Activated naive CD8-positive, alpha-beta T cell treated with anti-CD3 and anti-CD28 coated beads, Interleukin-2, amount 10 ng/mL, durations not matched to agents 7 days and 5 days (primary cell): ENCODE results near the gene FUS. TPM values are rescaled to one million over a fixed set of nuclear protein-coding genes. Genes with fewer than 3 reads are reported as not detected.
"Not testable (repeated sequence)": the region's sequence is repeated elsewhere in the genome, so short reads cannot be mapped to it uniquely, and the experiment has no call there.

Experiments
- ATAC-seq: fragments of 150-1000 bp; cut with Tn5 transposase; one replicate; pipeline ENCODE4 v1.10.0; 2021; ENCODE audit warnings: low read depth, moderate library complexity
- POLR2A ChIA-PET: fragments of 350-600 bp; sonication (Branson Sonifier 250); formaldehyde crosslinking; loops from one replicate; lab custom pipeline; 2021; ENCODE audit warnings: antibody characterized with exemption; lab: Charles Lee
- DNase-seq: peaks from one replicate; pipeline ENCODE4 v3.0.0; 2021
- H3K27ac Mint-ChIP-seq: one replicate; pipeline ENCODE4 v1.8.0; 2022; ENCODE audit warnings: mild to moderate bottlenecking, mixed read lengths
- H3K27me3 Mint-ChIP-seq: one replicate; pipeline ENCODE4 v1.8.0; 2022; ENCODE audit warnings: mild to moderate bottlenecking, moderate library complexity, mixed read lengths
- H3K36me3 Mint-ChIP-seq: one replicate; pipeline ENCODE4 v1.8.0; 2021; ENCODE audit warnings: mild to moderate bottlenecking, mixed read lengths
- H3K4me1 Mint-ChIP-seq: one replicate; pipeline ENCODE4 v1.8.0; 2021; ENCODE audit warnings: mixed read lengths
- H3K4me3 Mint-ChIP-seq: one replicate; pipeline ENCODE4 v1.8.0; 2022; ENCODE audit warnings: mild to moderate bottlenecking, moderate library complexity, mixed read lengths
- H3K9me3 Mint-ChIP-seq: one replicate; pipeline ENCODE4 v1.8.0; 2021; ENCODE audit warnings: mixed read lengths
- total RNA-seq, 2 experiments: library from RNA; stranded (reverse); gene quantifications; one replicate each; pipeline ENCODE4 v1.2.3, GENCODE V29; 2021

FUS gene
- total RNA-seq, 2 experiments from 2014 or later: 540 to 618 TPM

GRCh38 chr16:31148896-31149295, 31.0 kb upstream of the FUS start:
- Mint-ChIP-seq H3K4me3 (no peak overlapping the region), H3K36me3 (no peaks in the 10 kb centered on the region), H3K27ac (no peak overlapping the region), H3K9me3 (no peaks in the 10 kb centered on the region), H3K4me1 (no peaks in the 10 kb centered on the region), H3K27me3 (peaks cover 6% of the 10 kb centered on the region)
- POLR2A ChIA-PET: no interaction called here
- no peak for ATAC-seq
- no peak for DNase-seq

GRCh38 chr16:31149332-31149731, 30.6 kb upstream of the FUS start:
- H3K27ac Mint-ChIP-seq: no peak overlapping the region
- H3K9me3 Mint-ChIP-seq: no peaks in the 10 kb centered on the region
- peaks cover 6% of the 10 kb centered on the region for H3K27me3 Mint-ChIP-seq
- no peak for DNase-seq
- no peak for ATAC-seq
- POLR2A ChIA-PET: no interaction called here
- no peaks in the 10 kb centered on the region for H3K4me1 Mint-ChIP-seq
- no peaks in the 10 kb centered on the region for H3K36me3 Mint-ChIP-seq
- H3K4me3 Mint-ChIP-seq: no peak overlapping the region

- H3K4me1 Mint-ChIP-seq: no peaks in the 10 kb centered on the region
- no peak within 1 kb of the TSS for H3K27ac Mint-ChIP-seq
- no peaks in the 10 kb centered on the region for H3K9me3 Mint-ChIP-seq
- no peak within 1 kb of the TSS for H3K4me3 Mint-ChIP-seq
- DNase-seq (no peak), ATAC-seq (no peak)
- POLR2A ChIA-PET: interaction anchor here (1.1 kb wide), 1 partner anchor 32 kb away, joined by 6 read pairs; the partner anchor contains the start of gene KAT8
- peaks cover 6% of the 10 kb centered on the region for H3K27me3 Mint-ChIP-seq
- H3K36me3 Mint-ChIP-seq: no peaks in the 10 kb centered on the region
Measured at GRCh38 chr16:31149894-31150890, 29.7 kb upstream of the FUS start, which contains the start of gene PRSS36. Gene PRSS36 (minus strand): TSS chr16:31150066. CDS start chr16:31150035, 31 bp downstream.

GRCh38 chr16:31150976-31151375, 29.0 kb upstream of the FUS start:
- H3K27ac Mint-ChIP-seq, ATAC-seq: not testable (repeated sequence)
- POLR2A ChIA-PET: interaction anchor here (1.1 to 1.2 kb wide), 2 partner anchors 8 to 33 kb away, joined by 4 to 6 read pairs; partner anchors contain the start of gene KAT8

GRCh38 chr16:31157136-31157535, 22.8 kb upstream of the FUS start:
- DNase-seq: no peak
- peak; percentile 30 for ATAC-seq
- POLR2A ChIA-PET: interaction anchor here (0.5 to 2.4 kb wide), 5 partner anchors 9 to 40 kb away, joined by 3 to 12 read pairs (median 4); partner anchors contain the start of genes FUS and KAT8
- peaks cover 13% of the 10 kb centered on the region for H3K27me3 Mint-ChIP-seq
- H3K36me3 Mint-ChIP-seq: no peaks in the 10 kb centered on the region
- H3K9me3 Mint-ChIP-seq: no peaks in the 10 kb centered on the region
- peak overlapping the region; percentile 37 for H3K4me3 Mint-ChIP-seq
- H3K4me1 Mint-ChIP-seq: peaks cover 5% of the 10 kb centered on the region
- H3K27ac Mint-ChIP-seq: no peak overlapping the region

More at GRCh38 chr16:31150976-31151375, 29.0 kb upstream of the FUS start:
- DNase-seq, H3K4me3 Mint-ChIP-seq, H3K9me3 Mint-ChIP-seq, H3K27me3 Mint-ChIP-seq, H3K4me1 Mint-ChIP-seq, H3K36me3 Mint-ChIP-seq: not testable (repeated sequence)

GRCh38 chr16:31167315-31167714, 12.6 kb upstream of the FUS start:
- Mint-ChIP-seq H3K4me1 (peaks cover 3% of the 10 kb centered on the region), H3K4me3 (no peak overlapping the region)
- ATAC-seq: no peak

GRCh38 chr16:31168848-31169247, 11.1 kb upstream of the FUS start:
- no peak for ATAC-seq
- no peak overlapping the region for H3K27ac Mint-ChIP-seq
- no peaks in the 10 kb centered on the region for H3K27me3 Mint-ChIP-seq
- H3K4me3 Mint-ChIP-seq: no peak overlapping the region
- no peaks in the 10 kb centered on the region for H3K36me3 Mint-ChIP-seq
- no peaks in the 10 kb centered on the region for H3K9me3 Mint-ChIP-seq
- DNase-seq: no peak
- H3K4me1 Mint-ChIP-seq: peaks cover 3% of the 10 kb centered on the region
- POLR2A ChIA-PET: interaction anchor here (2.2 kb wide), 1 partner anchor 11 kb away, joined by 6 read pairs; the partner anchor contains the start of gene FUS

More at GRCh38 chr16:31167315-31167714, 12.6 kb upstream of the FUS start:
- Mint-ChIP-seq H3K36me3 (no peaks in the 10 kb centered on the region), H3K27ac (no peak overlapping the region), H3K9me3 (no peaks in the 10 kb centered on the region), H3K27me3 (peaks cover 3% of the 10 kb centered on the region)
- POLR2A ChIA-PET: interaction anchor here (0.7 to 2.2 kb wide), 2 partner anchors 13 to 168 kb away, joined by 3 to 6 read pairs; partner anchors contain the start of gene FUS
- no peak for DNase-seq

GRCh38 chr16:31170048-31170447, 9.9 kb upstream of the FUS start:
- H3K36me3 Mint-ChIP-seq, H3K4me1 Mint-ChIP-seq, ATAC-seq, DNase-seq, H3K27ac Mint-ChIP-seq, H3K9me3 Mint-ChIP-seq, H3K4me3 Mint-ChIP-seq, H3K27me3 Mint-ChIP-seq, POLR2A ChIA-PET: not testable (repeated sequence)

GRCh38 chr16:31177136-31177535, 2.8 kb upstream of the FUS start:
- peak; percentile 59 for DNase-seq
- POLR2A ChIA-PET: interaction anchor here (0.6 to 5.9 kb wide), 14 partner anchors 11 to 281 kb away, joined by 3 to 138 read pairs (median 5); partner anchors contain the start of genes ARMC5, KAT8, PYCARD and ZNF843
- H3K4me3 Mint-ChIP-seq: peak overlapping the region; percentile 77

GRCh38 chr16:31179219-31179746, 656 bp upstream of the FUS start:
- H3K9me3 Mint-ChIP-seq: no peaks in the 10 kb centered on the region
- H3K27ac Mint-ChIP-seq: peak overlapping the region; percentile 97
- DNase-seq (no peak), ATAC-seq (no peak)
- peak overlapping the region; percentile 99 for H3K4me3 Mint-ChIP-seq
- POLR2A ChIA-PET: interaction anchor here (0.6 to 5.9 kb wide), 47 partner anchors 9 to 694 kb away, joined by 3 to 138 read pairs (median 6); partner anchors contain the start of genes ARMC5, ITGAX, KAT8 and PYCARD
- no peaks in the 10 kb centered on the region for H3K27me3 Mint-ChIP-seq
- peaks cover 41% of the 10 kb centered on the region for H3K4me1 Mint-ChIP-seq
- H3K36me3 Mint-ChIP-seq: peaks cover 31% of the 10 kb centered on the region

More at GRCh38 chr16:31177136-31177535, 2.8 kb upstream of the FUS start:
- Mint-ChIP-seq H3K9me3 (no peaks in the 10 kb centered on the region), H3K27me3 (no peaks in the 10 kb centered on the region), H3K27ac (peak overlapping the region; percentile 97), H3K36me3 (peaks cover 11% of the 10 kb centered on the region), H3K4me1 (peaks cover 21% of the 10 kb centered on the region)
- peak; percentile 31 for ATAC-seq

- no peak for ATAC-seq
- peaks cover 48% of the 10 kb centered on the region for H3K36me3 Mint-ChIP-seq
- no peaks in the 10 kb centered on the region for H3K27me3 Mint-ChIP-seq
- peak overlapping the region; percentile 99 for H3K4me3 Mint-ChIP-seq
- H3K9me3 Mint-ChIP-seq: no peaks in the 10 kb centered on the region
- POLR2A ChIA-PET: interaction anchor here (0.6 to 5.9 kb wide), 38 partner anchors 9 to 531 kb away, joined by 3 to 138 read pairs (median 6); partner anchors contain the start of genes ARMC5, HSD3B7, ITGAX and KAT8
- peak overlapping the region; percentile 97 for H3K27ac Mint-ChIP-seq
- DNase-seq: no peak
- peaks cover 56% of the 10 kb centered on the region for H3K4me1 Mint-ChIP-seq
Measured at GRCh38 chr16:31181102-31181830, 1.3 kb downstream of the FUS start.

GRCh38 chr16:31182391-31182790, 2.5 kb downstream of the FUS start:
- Mint-ChIP-seq H3K36me3 (peaks cover 58% of the 10 kb centered on the region), H3K27ac (peak overlapping the region; percentile 57), H3K4me1 (peaks cover 60% of the 10 kb centered on the region), H3K4me3 (peak overlapping the region; percentile 99), H3K27me3 (no peaks in the 10 kb centered on the region), H3K9me3 (no peaks in the 10 kb centered on the region)
- DNase-seq: no peak
- POLR2A ChIA-PET: interaction anchor here (0.7 to 3.2 kb wide), 6 partner anchors 15 to 276 kb away, joined by 3 to 30 read pairs (median 4); partner anchors contain the start of genes KAT8 and PYCARD
- ATAC-seq: no peak
